Endometrium (tissue), 2 donors: ENCODE measurements around the gene COBL.

Source experiments
- FAIRE-seq: peaks from 2 replicates; lab custom pipeline; 2012; peaks lifted over from hg19 to GRCh38; lab: Jason Lieb, UNC
- donor health status: control.
- donor health status: control.

The COBL gene

GRCh38 chr7:51019891-51020870, 296.4 kb downstream of the COBL start:
- FAIRE-seq, result no peak

GRCh38 chr7:51019191-51019844, 297.3 kb downstream of the COBL start:
- FAIRE-seq, result no peak

GRCh38 chr7:51017576-51018535, 298.8 kb downstream of the COBL start:
- FAIRE-seq, result no peak

- no peak for FAIRE-seq
Observed at GRCh38 chr7:51016546-51016945, 300.1 kb downstream of the COBL start.

GRCh38 chr7:51015581-51015980, 301.0 kb downstream of the COBL start:
- no peak for FAIRE-seq

GRCh38 chr7:51014811-51015210, 301.8 kb downstream of the COBL start:
- FAIRE-seq, result no peak

GRCh38 chr7:51013861-51014511, 302.6 kb downstream of the COBL start:
- FAIRE-seq, result no peak

- no peak for FAIRE-seq
Observed at GRCh38 chr7:51013218-51013786, 303.3 kb downstream of the COBL start.

GRCh38 chr7:51012569-51013217, 303.9 kb downstream of the COBL start:
- no peak for FAIRE-seq

GRCh38 chr7:51011710-51012350, 304.8 kb downstream of the COBL start:
- no peak for FAIRE-seq

- no peak for FAIRE-seq
Observed at GRCh38 chr7:51010534-51010933, 306.1 kb downstream of the COBL start.

GRCh38 chr7:51009716-51010496, 306.7 kb downstream of the COBL start:
- no peak for FAIRE-seq

GRCh38 chr7:51007551-51008505, 308.8 kb downstream of the COBL start:
- no peak for FAIRE-seq

- no peak for FAIRE-seq
Observed at GRCh38 chr7:51006483-51007235, 309.9 kb downstream of the COBL start.

- FAIRE-seq, result no peak
Observed at GRCh38 chr7:51005074-51005473, 311.5 kb downstream of the COBL start.

GRCh38 chr7:51000956-51001355, 315.7 kb downstream of the COBL start:
- no peak for FAIRE-seq

- FAIRE-seq, result no peak
Observed at GRCh38 chr7:50994753-50995319, 321.8 kb downstream of the COBL start.
